ENCODE data around the gene CLCN6.

Gene CLCN6

GRCh38 chr1:11764519-11764918, 41.5 kb upstream of the CLCN6 start:
- no peaks in the 10 kb centered on the region for H3K36me3 ChIP-seq (replicated peaks; ENCODE audit: insufficient read depth, low read length)
- H3F3A ChIP-seq (ENCODE audit: insufficient read depth, low read length): no peaks in the 10 kb centered on the region
- no peak overlapping the region for H2AFZ ChIP-seq (ENCODE audit: low read length)
- H3K27me3 ChIP-seq (replicated peaks; ENCODE audit: insufficient read depth, low read length): peaks cover 39% of the 10 kb centered on the region
- H3K9me3 ChIP-seq (replicated peaks; ENCODE audit: insufficient read depth, low read length): no peaks in the 10 kb centered on the region
- H4K20me1 ChIP-seq (ENCODE audit: insufficient read depth, low read length): no peaks in the 10 kb centered on the region
- H3K4me2 ChIP-seq (ENCODE audit: low read depth, low read length): no peak overlapping the region
- no peak for DNase-seq
- TF ChIP-seq EZH2 (optimal IDR thresholded peaks at IDR 0.05; ENCODE audit: low read depth, low read length): no peak
- no peak for TF ChIP-seq EZH2phosphoT487 (IDR thresholded peaks at IDR 0.05; ENCODE audit: low read length)
- H3K9ac ChIP-seq (ENCODE audit: low read length): no peak overlapping the region
- H3K27ac ChIP-seq (ENCODE audit: low read length): no peak overlapping the region
- no peak overlapping the region for H3K4me3 ChIP-seq (ENCODE audit: low read length)
- no peaks in the 10 kb centered on the region for H3K4me1 ChIP-seq (ENCODE audit: low read length)
- no peaks in the 10 kb centered on the region for H3K9me2 ChIP-seq (replicated peaks; ENCODE audit: insufficient read depth, low read length)
- H3K79me2 ChIP-seq (ENCODE audit: low read length): no peaks in the 10 kb centered on the region

- Histone ChIP-seq H3K79me2 (ENCODE audit: low read length) (no peaks in the 10 kb centered on the region), H3K9me3 (replicated peaks; ENCODE audit: insufficient read depth, low read length) (no peaks in the 10 kb centered on the region), H3K9me2 (replicated peaks; ENCODE audit: insufficient read depth, low read length) (no peaks in the 10 kb centered on the region), H2AFZ (ENCODE audit: low read length) (no peak overlapping the region), H4K20me1 (ENCODE audit: insufficient read depth, low read length) (no peaks in the 10 kb centered on the region), H3K4me3 (ENCODE audit: low read length) (no peak overlapping the region), H3K9ac (ENCODE audit: low read length) (no peak overlapping the region), H3K27me3 (replicated peaks; ENCODE audit: insufficient read depth, low read length) (peaks cover 46% of the 10 kb centered on the region), H3F3A (ENCODE audit: insufficient read depth, low read length) (no peaks in the 10 kb centered on the region), H3K4me1 (ENCODE audit: low read length) (no peaks in the 10 kb centered on the region), H3K4me2 (ENCODE audit: low read depth, low read length) (no peak overlapping the region), H3K27ac (ENCODE audit: low read length) (no peak overlapping the region), H3K36me3 (replicated peaks; ENCODE audit: insufficient read depth, low read length) (no peaks in the 10 kb centered on the region)
- DNase-seq: no peak
- TF ChIP-seq EZH2 (optimal IDR thresholded peaks at IDR 0.05; ENCODE audit: low read depth, low read length) (no peak), CTCF (IDR thresholded peaks at IDR 0.05; ENCODE audit: low read length) (no peak), EZH2phosphoT487 (IDR thresholded peaks at IDR 0.05; ENCODE audit: low read length) (no peak)
Measured at GRCh38 chr1:11765661-11766428, 40.1 kb upstream of the CLCN6 start.

- Histone ChIP-seq H3K27me3 (replicated peaks; ENCODE audit: insufficient read depth, low read length) (peaks cover 46% of the 10 kb centered on the region), H3K27ac (ENCODE audit: low read length) (no peak overlapping the region), H4K20me1 (ENCODE audit: insufficient read depth, low read length) (no peaks in the 10 kb centered on the region), H3F3A (ENCODE audit: insufficient read depth, low read length) (no peaks in the 10 kb centered on the region), H3K9ac (ENCODE audit: low read length) (no peak overlapping the region), H3K4me3 (ENCODE audit: low read length) (no peak overlapping the region), H3K36me3 (replicated peaks; ENCODE audit: insufficient read depth, low read length) (no peaks in the 10 kb centered on the region), H3K4me1 (ENCODE audit: low read length) (no peaks in the 10 kb centered on the region), H3K79me2 (ENCODE audit: low read length) (no peaks in the 10 kb centered on the region), H3K9me3 (replicated peaks; ENCODE audit: insufficient read depth, low read length) (no peaks in the 10 kb centered on the region), H3K9me2 (replicated peaks; ENCODE audit: insufficient read depth, low read length) (no peaks in the 10 kb centered on the region), H2AFZ (ENCODE audit: low read length) (no peak overlapping the region), H3K4me2 (ENCODE audit: low read depth, low read length) (no peak overlapping the region)
- no peak for TF ChIP-seq EZH2 (optimal IDR thresholded peaks at IDR 0.05; ENCODE audit: low read depth, low read length)
- TF ChIP-seq CTCF (IDR thresholded peaks at IDR 0.05; ENCODE audit: low read length): no peak
- TF ChIP-seq EZH2phosphoT487 (IDR thresholded peaks at IDR 0.05; ENCODE audit: low read length): no peak
- DNase-seq: no peak
Measured at GRCh38 chr1:11766429-11766776, 39.6 kb upstream of the CLCN6 start.

All from MM.1S (cell line).